CD4-positive, alpha-beta T cell treated with Interleukin-6 for 4 hours (primary cell): ENCODE results near the gene PAEP.

Experiments
- DNase-seq: peaks from one replicate; pipeline ENCODE4 v3.0.0-alpha.2; 2020; ENCODE audit warnings: mixed read lengths

PAEP gene

DNA sequence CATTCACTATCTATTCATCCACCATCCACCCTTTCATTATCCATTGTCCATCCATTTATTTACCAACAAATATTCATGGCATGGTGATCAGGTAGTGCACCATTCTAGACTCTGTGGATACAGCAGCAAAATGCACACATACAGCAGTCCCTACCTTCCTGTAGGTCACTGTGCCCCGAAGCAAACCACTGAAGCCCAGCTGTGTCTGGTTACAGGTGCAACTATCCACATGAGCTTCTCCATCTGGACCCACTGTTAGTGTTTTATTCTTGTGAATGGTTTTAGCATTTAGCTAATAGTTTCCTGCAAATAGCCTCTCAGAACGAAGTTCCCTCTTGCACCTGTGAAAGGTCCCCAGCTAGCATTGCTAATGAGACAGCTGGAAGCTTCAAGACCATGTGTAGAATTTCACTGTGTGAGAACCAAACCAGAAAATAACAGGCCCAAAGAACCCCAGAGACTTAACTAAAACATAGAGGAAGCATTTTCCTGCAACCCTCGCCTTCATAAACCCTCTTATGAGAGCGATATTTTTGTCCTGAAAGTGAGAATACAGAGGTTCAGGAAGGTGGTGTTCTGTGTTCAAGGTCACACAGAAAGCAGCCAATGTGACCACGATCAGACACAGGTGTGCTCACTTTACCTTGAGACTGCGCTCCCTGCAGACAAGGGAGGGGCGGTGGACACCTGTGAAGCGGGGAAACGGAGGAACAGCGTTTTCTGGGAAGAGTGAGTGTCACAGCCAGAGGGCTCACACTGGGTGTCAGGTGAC is 18.5 kb downstream of the PAEP start:
- no peak for DNase-seq

DNA sequence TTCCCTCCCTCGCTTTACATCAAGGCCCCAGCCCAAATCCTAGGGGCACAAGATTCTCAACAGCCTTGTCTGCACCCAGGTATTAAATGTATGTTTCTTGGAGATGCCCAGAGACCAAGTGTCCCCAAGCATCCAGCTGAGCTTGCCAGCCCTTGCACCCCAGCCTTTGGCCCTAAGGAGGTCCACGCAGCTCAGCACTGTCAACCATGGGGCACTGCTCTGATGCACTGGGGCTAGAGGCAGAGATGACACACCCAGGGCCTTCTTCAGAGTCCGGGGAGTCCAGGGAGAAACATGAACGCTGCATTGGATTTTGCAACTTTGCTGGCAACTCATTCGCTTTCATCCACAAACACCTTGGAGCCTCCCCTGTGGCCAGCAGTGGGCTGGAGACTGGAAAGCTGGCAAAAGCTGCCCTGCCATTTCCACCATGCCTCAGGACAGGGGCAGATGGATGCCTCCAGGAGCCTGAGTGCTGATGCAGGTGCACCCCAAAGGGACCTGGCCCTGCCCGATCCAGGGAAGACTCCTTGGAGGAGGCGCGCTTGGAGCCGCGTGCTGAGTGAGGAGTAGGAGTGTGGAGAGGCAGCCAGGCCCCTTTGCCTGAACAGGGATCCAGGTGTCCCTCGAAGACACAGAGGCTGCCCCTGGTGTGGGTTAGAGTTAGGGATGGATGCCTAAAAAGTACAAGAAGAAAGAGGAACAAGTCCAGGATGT is 19.3 kb downstream of the PAEP start:
- DNase-seq = no peak

DNA sequence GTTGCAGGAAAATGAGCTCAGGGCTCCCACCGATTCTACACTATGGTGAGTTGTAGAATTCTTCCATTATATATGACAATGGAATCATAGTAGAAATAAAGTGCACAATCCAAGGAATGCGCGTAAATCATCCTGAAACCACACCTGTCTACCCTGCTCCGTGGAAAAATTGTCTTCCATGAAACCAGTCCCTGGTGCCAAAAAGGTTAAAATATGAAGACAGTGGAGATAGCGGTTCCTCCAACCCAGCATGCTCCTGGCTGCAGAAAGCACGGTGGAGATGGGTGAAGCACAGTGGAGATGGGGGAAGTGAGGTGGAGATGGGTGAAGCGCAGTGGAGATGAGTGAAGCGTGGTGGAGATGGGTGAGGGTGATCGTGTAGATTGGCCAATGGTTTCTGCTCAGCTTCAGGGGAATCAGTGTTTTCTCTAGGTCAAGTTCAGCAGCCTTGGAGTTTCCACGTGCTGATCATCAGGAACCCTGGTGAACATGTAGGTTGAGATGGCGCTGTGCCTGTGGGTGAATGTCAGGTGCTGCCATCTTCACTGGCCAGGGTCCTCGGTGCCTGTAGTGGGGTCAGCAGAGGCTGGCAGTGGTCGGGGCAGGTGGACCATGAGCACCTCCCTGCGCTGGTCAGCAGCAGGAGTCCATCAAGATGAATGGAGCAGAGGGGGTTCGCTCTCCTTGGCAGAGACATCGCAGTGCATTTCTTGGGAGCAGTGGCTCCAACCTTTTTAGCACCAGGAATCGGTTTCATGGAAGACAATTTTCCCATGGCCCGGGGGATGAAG is 20.3 kb downstream of the PAEP start:
- DNase-seq = no peak

DNA sequence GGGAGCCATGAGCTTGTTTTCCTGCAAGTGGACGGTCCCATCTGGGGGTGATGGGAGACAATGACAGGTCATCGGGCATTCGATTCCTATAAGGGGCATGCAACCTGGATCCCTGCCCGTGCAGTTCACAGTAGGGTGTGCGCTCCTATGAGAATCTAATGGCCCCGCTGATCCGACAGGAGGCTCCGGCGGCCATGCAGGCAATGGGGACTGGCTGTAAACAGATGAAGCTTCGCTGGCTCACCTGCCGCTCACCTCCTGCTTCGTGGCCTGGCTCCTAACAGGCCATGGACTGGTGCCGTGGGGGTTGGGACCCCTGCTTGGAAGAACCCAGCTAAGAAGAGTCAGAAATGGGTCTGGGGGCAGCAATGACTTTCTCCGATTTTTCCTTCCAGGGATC is 21.0 kb downstream of the PAEP start:
- DNase-seq = no peak

DNA sequence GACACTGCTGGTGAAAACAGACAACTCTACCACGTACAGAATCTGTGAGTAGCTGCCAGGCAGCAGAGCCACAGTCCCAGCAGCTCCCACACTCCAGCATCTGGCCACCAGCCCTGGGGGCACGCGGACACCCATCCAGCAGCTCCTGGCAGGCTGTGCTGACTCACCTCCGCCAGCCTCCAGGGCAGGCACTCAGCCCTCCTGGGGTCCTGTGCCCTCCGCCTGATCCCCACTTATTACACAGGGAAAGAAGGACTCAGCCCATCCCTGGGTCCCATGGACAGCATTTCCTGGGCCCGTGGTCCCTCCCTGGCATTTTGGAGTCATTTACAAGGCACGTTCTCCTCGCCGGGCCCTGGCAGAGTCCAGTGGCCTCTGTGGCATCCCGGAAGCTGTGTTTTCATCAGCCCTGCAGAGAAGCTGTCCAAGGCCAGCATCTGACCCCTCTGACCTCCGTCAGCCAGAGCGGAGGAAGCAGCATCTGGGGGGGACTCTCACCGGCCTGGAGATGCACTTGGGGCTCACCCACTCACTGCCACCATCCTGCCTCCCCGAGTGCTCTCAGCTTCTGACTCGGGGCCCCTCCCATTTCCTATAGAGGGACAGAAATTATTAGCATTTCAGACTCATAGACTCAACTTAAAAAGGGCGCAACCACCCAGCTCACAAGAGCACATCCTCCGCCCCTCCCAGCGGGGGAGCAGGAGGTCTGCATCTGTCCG is 21.6 kb downstream of the PAEP start:
- no peak for DNase-seq

DNA sequence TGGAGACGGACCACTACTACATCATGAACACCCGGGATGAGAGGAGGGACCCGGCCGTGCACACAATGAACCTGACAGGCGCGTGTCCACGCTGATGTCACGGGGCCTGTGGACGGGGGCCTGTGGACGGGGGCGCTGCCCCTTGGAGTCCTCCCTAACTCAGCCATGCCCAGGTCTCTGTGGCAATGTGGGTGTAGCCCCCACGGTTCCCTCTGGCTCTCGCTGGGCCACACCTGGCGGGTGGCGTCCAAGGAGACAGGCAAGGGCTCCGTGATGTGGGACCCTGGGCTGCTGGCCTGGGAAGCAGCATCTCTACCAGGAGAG is 22.1 kb downstream of the PAEP start:
- no peak for DNase-seq

DNA sequence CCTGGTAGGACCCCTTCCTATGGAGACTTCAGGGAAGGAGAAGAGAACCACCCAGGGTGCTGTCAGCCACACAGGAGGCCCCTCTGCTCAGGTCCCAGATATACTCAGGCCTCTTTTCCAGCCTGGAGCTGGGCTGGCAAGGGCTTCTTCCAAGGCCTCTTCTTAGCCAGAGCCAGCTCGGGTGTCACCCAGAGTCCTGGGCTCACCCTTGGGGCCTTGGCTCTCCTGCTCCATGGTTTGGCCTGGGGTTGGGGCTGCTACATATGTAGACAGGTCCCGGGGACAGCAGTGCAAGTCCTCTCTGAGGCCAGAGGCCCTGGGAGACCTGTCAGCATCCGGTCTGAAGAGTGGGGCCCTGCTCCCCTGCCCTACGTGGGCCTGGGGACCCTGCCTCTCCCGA is 22.8 kb downstream of the PAEP start:
- no peak for DNase-seq

DNA sequence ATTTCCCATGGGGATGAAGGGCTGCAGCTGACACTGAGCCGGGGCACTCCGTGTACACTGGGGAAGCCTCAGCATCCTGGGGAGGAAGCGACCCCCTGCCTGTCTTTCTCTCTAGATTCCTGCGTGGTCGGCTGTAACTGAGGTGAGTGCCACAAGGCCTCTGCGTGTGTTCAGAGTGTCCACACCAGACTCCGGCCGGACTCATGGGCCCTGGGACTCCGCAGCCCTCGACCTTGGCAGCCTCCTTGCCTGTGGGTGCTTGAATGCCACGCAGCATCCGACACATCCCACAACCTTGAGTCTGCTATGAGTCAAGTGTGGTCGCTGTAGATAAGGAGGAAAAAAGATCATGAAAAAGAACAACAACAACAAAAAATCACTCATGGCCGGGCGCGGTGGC is 23.4 kb downstream of the PAEP start:
- no peak for DNase-seq

DNA sequence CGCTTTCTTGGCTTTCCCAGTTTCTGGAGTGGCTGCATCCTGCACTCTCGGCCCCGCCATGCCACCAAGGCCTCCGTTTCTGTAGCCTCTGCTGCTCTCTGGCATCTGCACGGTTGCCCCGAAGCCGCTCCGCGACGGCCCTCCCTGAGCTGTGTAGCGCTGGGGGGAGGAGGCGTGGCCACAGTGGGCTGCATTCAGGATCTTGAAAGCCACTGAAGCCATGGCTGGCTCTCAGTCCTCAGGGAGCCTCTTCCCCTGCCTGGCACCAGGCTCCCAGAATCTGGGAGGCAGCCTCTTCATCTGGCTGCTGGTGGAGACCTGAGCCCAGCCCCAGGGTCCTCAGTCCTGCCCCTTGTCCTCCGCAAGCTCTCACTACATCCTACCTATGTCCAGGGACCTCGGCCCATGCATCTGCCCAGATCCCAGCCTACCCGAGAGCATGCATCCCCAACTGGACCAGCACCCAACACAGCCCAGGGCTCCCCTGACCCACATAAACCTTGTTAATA is 25.1 kb downstream of the PAEP start:
- DNase-seq = no peak

DNA sequence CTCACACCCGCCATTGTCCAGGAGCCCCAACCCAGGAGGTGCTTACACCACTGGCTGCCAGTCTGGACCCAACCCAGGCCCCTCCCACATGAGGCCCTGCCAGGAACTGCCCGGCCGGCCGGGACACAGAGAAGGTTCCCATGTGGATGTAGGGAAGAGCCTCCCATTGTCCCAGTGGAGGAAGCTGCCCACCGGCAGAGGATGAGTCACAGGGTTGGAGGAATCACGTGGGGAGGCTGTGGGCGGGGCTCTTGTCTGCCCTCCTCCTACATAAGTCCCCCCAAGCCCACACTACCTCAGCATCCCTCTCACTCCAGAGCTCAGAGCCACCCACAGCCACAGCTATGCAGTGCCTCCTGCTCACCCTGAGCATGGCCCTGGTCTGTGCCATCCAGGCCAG is 26.1 kb downstream of the PAEP start:
- DNase-seq = no peak

DNA sequence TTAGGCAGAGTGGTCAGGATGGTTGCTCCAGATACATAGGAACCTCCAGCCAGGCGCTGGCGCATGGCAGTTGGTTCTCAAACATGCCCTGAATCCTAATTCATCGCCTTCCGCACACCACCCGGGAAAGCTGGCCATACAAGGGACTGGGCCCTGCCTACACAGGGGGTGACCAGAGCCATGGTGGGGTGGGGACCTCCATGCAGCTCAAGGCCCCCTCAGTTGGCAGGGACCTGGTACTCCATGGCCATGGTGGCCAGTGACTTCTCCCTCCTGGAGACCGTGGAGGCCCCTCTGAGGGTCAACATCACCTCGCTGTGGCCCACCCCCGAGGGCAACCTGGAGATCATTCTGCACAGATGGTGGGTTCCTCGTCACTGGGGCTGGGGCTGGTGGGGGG is 26.8 kb downstream of the PAEP start:
- no peak for DNase-seq

DNA sequence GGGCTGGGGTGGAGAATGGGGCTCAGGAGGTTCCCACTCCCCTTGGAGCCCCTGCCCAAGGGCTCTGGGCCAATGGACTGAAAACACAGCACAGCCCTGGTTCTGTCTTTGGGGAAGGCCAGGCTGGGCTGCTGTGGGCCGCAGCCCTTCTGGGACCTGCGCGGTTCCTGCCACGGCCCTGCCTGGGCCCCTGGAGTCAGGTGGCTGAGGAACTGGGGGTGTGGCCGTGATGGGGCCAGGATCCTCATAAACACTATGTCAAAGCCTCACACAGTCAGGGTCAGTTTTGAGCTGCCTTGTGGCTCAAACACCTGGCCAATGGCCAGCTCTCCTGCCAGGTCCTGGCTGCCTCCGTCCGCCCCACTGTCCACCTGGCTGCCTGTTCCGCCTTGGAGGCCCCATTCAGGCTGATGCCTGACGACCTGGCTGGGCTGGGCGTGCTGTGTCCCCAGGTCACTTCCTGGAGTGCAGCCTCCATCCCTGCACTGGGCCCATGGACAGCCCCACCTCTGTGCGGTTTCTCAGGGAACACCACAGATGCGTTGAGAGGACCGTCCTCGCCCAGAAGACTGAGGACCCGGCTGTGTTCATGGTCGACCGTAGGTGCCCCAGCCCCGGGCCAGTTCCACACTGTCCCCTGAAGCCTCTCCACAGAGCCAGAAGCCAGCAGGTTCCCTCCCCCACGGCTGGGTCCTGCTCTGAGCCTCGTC is 27.5 kb downstream of the PAEP start:
- no peak for DNase-seq

DNA sequence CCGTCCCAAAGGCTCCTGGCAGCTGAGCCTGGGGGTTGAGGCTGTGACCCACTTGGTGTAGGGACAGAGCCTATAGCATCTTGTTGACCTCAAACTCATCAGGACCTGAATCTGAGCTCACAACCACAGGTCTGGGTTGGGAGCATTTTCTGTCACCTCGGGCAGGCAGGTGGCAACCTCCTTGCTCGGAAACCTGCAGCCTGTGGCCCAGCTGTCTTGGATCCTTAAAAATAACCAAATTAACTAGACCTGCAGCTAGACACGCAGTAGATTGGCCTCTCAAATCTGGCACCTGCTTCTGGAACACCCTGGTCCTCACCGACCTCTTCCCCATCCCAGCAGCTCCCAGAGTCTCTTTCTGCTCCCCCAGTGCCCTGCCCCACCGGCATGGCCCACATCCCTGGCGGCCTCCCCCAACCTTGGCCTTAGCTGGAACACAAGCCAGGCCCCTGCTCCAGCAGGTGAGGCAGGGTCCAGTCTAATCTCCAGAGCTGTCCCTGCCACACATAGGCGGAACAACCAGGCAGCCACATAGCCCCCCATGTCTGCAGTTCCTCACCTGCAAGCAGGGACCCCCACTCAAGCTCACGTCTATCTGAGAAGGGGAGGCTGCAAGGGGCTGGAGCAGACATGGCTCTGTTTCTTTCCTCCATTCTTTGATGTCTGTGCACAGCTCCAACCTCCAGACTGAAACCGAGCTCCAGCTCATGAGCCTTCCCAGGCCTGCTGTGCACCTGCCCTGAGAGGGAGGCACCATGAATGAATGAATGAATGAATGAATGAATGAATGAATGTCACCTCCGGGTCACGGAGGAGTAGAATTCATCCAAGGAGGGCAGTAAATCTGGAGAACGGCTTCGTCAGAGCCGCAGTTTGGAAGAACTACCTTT is 28.3 kb downstream of the PAEP start:
- DNase-seq = no peak

DNA sequence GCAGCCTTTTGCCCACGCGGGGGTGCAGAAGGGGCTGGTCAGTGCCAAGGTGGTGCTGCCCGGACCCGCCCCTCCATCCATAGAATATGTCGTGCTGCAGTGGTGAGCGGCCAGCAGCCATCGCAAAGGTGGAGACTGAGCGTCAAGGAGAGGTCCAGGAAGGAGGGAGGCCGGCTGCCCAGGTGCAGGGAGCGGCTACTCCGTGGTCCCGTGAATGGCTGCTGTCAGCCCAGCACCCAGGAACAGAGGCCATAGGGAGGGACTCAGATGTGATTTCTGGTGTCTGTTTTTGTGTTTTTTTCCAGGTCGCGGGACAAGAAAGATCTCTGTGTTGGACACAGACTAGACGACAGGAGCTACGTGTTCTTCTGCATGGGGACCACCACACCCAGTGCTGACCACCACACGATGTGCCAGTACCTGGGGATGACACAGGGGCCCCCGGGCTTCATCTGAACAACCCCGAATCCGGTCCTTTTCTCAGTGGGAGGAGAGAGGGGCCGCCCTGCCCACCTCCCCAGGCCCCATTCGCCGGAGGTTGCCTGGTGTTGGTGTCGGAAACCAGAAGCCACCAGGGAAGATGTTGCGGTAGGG is 29.0 kb downstream of the PAEP start:
- DNase-seq = no peak

DNA sequence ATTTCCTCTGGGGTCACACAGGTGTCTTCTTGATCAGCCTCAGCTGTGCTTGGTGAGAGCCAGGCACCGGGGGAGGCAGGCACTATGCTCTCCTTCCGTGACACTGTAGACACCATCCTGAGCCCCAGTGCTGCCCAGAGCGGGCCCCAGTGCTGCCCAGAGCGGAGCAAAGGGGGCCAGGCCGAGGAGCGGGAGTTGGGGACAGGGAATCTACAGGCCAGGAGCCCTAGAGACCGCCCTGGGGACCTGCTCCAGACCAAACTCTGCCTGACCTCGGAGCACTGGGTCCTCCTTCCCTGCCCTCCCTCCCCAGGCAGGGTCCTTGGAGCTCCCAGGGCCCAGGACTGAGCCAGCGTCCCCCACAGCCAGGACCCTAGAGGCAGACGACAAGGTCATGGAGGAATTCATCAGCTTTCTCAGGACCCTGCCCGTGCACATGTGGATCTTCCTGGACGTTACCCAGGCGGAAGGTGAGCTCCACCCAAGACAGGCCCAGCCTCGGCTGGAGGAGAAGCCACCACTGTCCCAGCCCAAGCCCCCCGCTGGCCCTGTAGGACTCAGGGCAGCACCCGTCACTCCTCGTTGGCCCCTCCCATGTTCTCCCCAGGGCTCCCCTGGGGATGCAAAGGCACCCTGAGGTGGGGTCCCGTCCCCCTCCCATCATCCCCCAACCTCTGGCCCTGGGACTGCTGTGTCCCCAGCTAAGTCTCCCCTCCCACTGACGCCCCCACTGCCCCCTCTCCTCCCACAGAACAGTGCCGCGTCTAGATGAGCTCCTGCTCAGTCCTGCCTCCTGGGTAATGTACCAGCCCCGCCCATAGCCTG is 30.2 kb downstream of the PAEP start:
- no peak for DNase-seq

DNA sequence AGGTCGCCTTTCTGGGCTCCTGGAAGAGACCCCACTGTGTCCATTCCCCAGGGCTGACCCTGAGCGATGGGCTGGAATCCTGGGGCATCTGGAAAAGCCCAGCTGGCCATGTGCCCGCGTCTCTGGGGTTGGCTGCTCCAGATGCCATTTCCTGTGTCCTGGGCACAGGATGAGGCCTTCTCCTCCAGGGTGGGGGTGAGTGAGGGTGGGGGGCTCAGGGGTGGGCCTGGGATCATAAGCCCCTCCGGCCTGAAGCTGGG is 30.7 kb downstream of the PAEP start:
- no peak for DNase-seq

DNA sequence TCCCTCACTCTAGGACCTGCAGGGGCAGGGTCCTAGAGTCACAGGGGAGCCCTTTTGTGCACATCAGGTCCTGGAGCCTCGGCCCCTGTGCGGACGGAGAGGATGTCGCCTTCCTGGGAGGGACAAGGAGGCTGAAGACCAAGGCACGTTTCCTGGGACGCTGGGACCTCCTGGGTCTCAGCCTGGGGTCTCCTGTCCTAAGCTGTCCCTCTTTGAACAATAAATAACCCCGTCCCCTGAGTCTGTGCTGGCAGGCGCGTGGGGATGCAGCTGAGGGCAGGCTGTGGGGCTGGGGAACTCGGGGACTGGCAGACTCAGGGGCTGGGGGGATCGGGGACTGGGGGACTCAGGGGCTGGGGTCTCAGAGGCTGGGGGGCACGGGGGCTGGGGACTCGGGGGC is 31.1 kb downstream of the PAEP start:
- no peak for DNase-seq

DNA sequence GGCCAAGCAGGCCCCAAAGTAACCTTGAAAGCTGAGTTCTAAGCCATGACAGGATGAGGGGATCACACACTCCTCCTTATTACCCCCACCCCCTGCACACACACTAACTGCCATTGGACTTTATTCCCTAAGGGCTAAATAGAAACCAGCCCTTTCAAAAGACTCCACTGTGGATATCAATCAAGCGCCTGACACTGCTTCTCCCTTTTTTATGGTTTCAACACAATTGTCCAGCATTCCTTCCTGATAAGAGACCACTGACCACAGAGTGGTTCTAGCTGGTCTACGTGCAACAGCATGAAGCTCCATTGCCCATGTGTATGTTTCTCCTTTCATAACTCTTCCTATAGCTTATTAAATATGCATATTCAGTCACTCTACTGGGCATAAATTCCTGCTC is 34.7 kb downstream of the PAEP start:
- no peak for DNase-seq

DNA sequence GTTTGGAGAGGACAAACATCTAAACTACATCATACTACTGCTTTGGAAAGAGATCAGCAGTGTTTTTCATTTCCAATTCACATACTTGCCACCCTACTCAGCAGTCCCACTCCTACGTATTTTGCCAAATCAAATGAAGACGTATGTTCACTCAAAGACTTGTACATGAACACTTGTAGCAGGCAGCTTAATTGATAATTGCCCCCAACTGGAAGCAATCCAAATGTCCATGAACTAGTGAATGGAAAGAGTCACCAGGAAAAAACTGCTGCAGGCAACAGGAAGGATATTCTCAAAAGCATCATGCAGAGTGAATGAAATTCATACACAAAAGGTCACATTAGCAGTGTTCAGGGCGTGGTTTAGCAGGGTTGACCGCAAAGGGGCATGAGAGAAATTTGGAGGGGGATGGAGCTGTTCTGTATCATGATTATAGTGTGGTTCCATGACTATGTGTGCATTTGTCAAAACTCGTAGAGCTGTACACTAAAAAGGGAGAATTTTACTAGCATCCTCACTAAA is 38.8 kb downstream of the PAEP start:
- DNase-seq = no peak

DNA sequence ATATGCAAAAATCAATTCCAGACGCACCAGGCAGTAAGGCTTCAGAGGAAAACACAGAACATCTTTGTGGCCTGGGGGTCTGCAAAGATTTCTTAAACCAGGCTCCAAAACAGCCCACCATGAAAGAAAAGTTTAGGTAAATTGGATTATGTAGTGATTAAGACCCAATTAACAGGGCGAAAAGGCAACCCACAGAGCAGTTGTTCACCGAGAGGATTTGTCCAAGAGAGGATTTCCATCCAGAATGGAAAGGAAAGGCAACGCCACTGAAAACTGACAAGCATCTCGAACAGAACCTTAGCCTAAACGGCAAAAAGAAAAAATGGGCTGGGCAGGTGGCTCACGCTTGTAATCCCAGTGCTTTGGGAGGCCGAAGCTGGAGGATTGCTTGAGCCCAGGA is 40.4 kb downstream of the PAEP start:
- DNase-seq = no peak
